IgD-negative memory B cell (primary cell): Measurements from ENCODE around the gene ANLN. TPM values are rescaled to one million over a fixed set of nuclear protein-coding genes. Genes with fewer than 3 reads are reported as not detected.
A peak's percentile ranks its signal among the peaks of the same experiment; 100 is the strongest.

Experiments used
- H3K27ac Mint-ChIP-seq, 3 donors: one replicate each; pipeline ENCODE4 v1.8.0; 2020 to 2022; ENCODE audit warnings: mild to moderate bottlenecking in 3 of 3, mixed read lengths in 3 of 3, moderate library complexity in 1 of 3
- H3K27me3 Mint-ChIP-seq: one replicate; pipeline ENCODE4 v1.8.0; 2021; ENCODE audit warnings: mixed read lengths
- H3K36me3 Mint-ChIP-seq: one replicate; pipeline ENCODE4 v1.8.0; 2020; ENCODE audit warnings: mild to moderate bottlenecking, mixed read lengths
- H3K4me1 Mint-ChIP-seq, 3 donors: one replicate each; pipeline ENCODE4 v1.8.0; 2020 to 2022; ENCODE audit warnings: mixed read lengths in 3 of 3, mild to moderate bottlenecking in 1 of 3
- H3K4me3 Mint-ChIP-seq, 4 donors: one replicate each; pipeline ENCODE4 v1.8.0; 2020 to 2022; ENCODE audit warnings: mild to moderate bottlenecking in 4 of 4, mixed read lengths in 4 of 4, moderate library complexity in 3 of 4
- H3K9me3 Mint-ChIP-seq, 3 donors: one replicate each; pipeline ENCODE4 v1.8.0; 2020 to 2021; ENCODE audit warnings: mixed read lengths in 3 of 3, mild to moderate bottlenecking in 1 of 3
- polyA plus RNA-seq: library from polyadenylated mRNA; unstranded; fragments of 300-500 nt; fragmentation: Illumina TruSeq; gene quantifications from one replicate; pipeline ENCODE4 v1.2.3, GENCODE V29; 2021

Gene ANLN
- polyA plus RNA-seq, 1 donor from 2014 or later, result not detected

GRCh38 chr7:36391436-36392198 is 2.0 kb downstream of the ANLN start:
- peaks cover 3% of the 10 kb centered on the region for H3K27me3 Mint-ChIP-seq
- peak overlapping the region in 3 of 4 donors; percentile 35 to 95 (median 42) for H3K4me3 Mint-ChIP-seq
- peak overlapping the region in 2 of 3 donors; percentile 40 to 78 for H3K27ac Mint-ChIP-seq
- peaks cover 0 to 2% (median 0%) of the 10 kb centered on the region in 3 donors for H3K9me3 Mint-ChIP-seq
- peaks cover 14 to 16% (median 16%) of the 10 kb centered on the region in 3 donors for H3K4me1 Mint-ChIP-seq
- peaks cover 4% of the 10 kb centered on the region for H3K36me3 Mint-ChIP-seq

GRCh38 chr7:36393826-36394225 is 4.2 kb downstream of the ANLN start:
- Mint-ChIP-seq H3K9me3 (peaks cover 0 to 2% (median 0%) of the 10 kb centered on the region in 3 donors), H3K27me3 (peaks cover 3% of the 10 kb centered on the region), H3K36me3 (peaks cover 4% of the 10 kb centered on the region), H3K4me1 (peaks cover 11 to 16% (median 14%) of the 10 kb centered on the region in 3 donors), H3K27ac (no peak overlapping the region), H3K4me3 (peak overlapping the region in 1 of 4 donors; percentile 15)

GRCh38 chr7:36395171-36395894 is 5.7 kb downstream of the ANLN start:
- Mint-ChIP-seq H3K27me3 (peaks cover 3% of the 10 kb centered on the region), H3K27ac (no peak overlapping the region), H3K36me3 (peaks cover 4% of the 10 kb centered on the region), H3K9me3 (peaks cover 0 to 2% (median 1%) of the 10 kb centered on the region in 3 donors), H3K4me1 (peaks cover 11 to 14% (median 12%) of the 10 kb centered on the region in 3 donors), H3K4me3 (no peak overlapping the region)

- H3K4me3 Mint-ChIP-seq, result peak overlapping the region in 1 of 4 donors; percentile 47
- H3K4me1 Mint-ChIP-seq, result peaks cover 6 to 8% (median 7%) of the 10 kb centered on the region in 3 donors
- no peak overlapping the region for H3K27ac Mint-ChIP-seq
- H3K27me3 Mint-ChIP-seq, result peaks cover 3% of the 10 kb centered on the region
- H3K36me3 Mint-ChIP-seq, result peaks cover 4% of the 10 kb centered on the region
- H3K9me3 Mint-ChIP-seq, result peaks cover 0 to 2% (median 1%) of the 10 kb centered on the region in 3 donors
These were observed 6.5 kb downstream of the ANLN start for GRCh38 chr7:36396150-36396549.

GRCh38 chr7:36400036-36400435 is 10.4 kb downstream of the ANLN start:
- Mint-ChIP-seq H3K9me3 (peaks cover 0 to 2% (median 1%) of the 10 kb centered on the region in 3 donors), H3K4me1 (no peaks in the 10 kb centered on the region), H3K36me3 (peaks cover 9% of the 10 kb centered on the region), H3K27me3 (no peaks in the 10 kb centered on the region), H3K4me3 (no peak overlapping the region), H3K27ac (no peak overlapping the region)

- peak overlapping the region in 1 of 3 donors; percentile 63 for H3K27ac Mint-ChIP-seq
- H3K4me3 Mint-ChIP-seq, result no peak overlapping the region
- no peaks in the 10 kb centered on the region for H3K27me3 Mint-ChIP-seq
- H3K36me3 Mint-ChIP-seq, result peaks cover 5% of the 10 kb centered on the region
- peaks cover 0 to 2% (median 0%) of the 10 kb centered on the region in 3 donors for H3K4me1 Mint-ChIP-seq
- peaks cover 0 to 1% (median 0%) of the 10 kb centered on the region in 3 donors for H3K9me3 Mint-ChIP-seq
These were observed 10.9 kb downstream of the ANLN start for GRCh38 chr7:36400606-36401005.

- Mint-ChIP-seq H3K27ac (no peak overlapping the region), H3K4me1 (peaks cover 0 to 4% (median 0%) of the 10 kb centered on the region in 3 donors), H3K36me3 (peaks cover 5% of the 10 kb centered on the region), H3K27me3 (no peaks in the 10 kb centered on the region), H3K9me3 (peaks cover 0 to 1% (median 0%) of the 10 kb centered on the region in 3 donors), H3K4me3 (no peak overlapping the region)
These were observed 13.8 kb downstream of the ANLN start for GRCh38 chr7:36403452-36403851.

GRCh38 chr7:36404639-36405408 is 15.2 kb downstream of the ANLN start:
- Mint-ChIP-seq H3K9me3 (no peaks in the 10 kb centered on the region), H3K27me3 (no peaks in the 10 kb centered on the region), H3K4me1 (peaks cover 0 to 4% (median 0%) of the 10 kb centered on the region in 3 donors), H3K36me3 (peaks cover 5% of the 10 kb centered on the region), H3K27ac (no peak overlapping the region), H3K4me3 (no peak overlapping the region)

GRCh38 chr7:36405409-36405803 is 15.7 kb downstream of the ANLN start:
- H3K27me3 Mint-ChIP-seq, result no peaks in the 10 kb centered on the region
- no peak overlapping the region for H3K27ac Mint-ChIP-seq
- H3K9me3 Mint-ChIP-seq, result no peaks in the 10 kb centered on the region
- peaks cover 5% of the 10 kb centered on the region for H3K36me3 Mint-ChIP-seq
- peaks cover 0 to 4% (median 0%) of the 10 kb centered on the region in 3 donors for H3K4me1 Mint-ChIP-seq
- no peak overlapping the region for H3K4me3 Mint-ChIP-seq

GRCh38 chr7:36406156-36406555 is 16.5 kb downstream of the ANLN start:
- H3K27ac Mint-ChIP-seq, result no peak overlapping the region
- H3K9me3 Mint-ChIP-seq, result no peaks in the 10 kb centered on the region
- H3K27me3 Mint-ChIP-seq, result no peaks in the 10 kb centered on the region
- peaks cover 5% of the 10 kb centered on the region for H3K36me3 Mint-ChIP-seq
- no peak overlapping the region for H3K4me3 Mint-ChIP-seq
- peaks cover 0 to 4% (median 0%) of the 10 kb centered on the region in 3 donors for H3K4me1 Mint-ChIP-seq

GRCh38 chr7:36407636-36408550 is 18.2 kb downstream of the ANLN start:
- Mint-ChIP-seq H3K4me1 (peaks cover 0 to 4% (median 0%) of the 10 kb centered on the region in 3 donors), H3K27me3 (no peaks in the 10 kb centered on the region), H3K27ac (no peak overlapping the region), H3K36me3 (peaks cover 5% of the 10 kb centered on the region), H3K4me3 (no peak overlapping the region), H3K9me3 (no peaks in the 10 kb centered on the region)

- no peak overlapping the region for H3K27ac Mint-ChIP-seq
- H3K4me1 Mint-ChIP-seq, result peaks cover 0 to 4% (median 0%) of the 10 kb centered on the region in 3 donors
- H3K36me3 Mint-ChIP-seq, result peaks cover 5% of the 10 kb centered on the region
- no peaks in the 10 kb centered on the region for H3K27me3 Mint-ChIP-seq
- no peaks in the 10 kb centered on the region for H3K9me3 Mint-ChIP-seq
- no peak overlapping the region for H3K4me3 Mint-ChIP-seq
These were observed 18.9 kb downstream of the ANLN start for GRCh38 chr7:36408589-36408988.

- Mint-ChIP-seq H3K4me3 (no peak overlapping the region), H3K27ac (no peak overlapping the region)
These were observed 19.5 kb downstream of the ANLN start for GRCh38 chr7:36409180-36409579.

GRCh38 chr7:36415144-36415543 is 25.5 kb downstream of the ANLN start:
- Mint-ChIP-seq H3K4me1 (no peaks in the 10 kb centered on the region), H3K36me3 (no peaks in the 10 kb centered on the region), H3K27me3 (no peaks in the 10 kb centered on the region), H3K27ac (no peak overlapping the region), H3K9me3 (no peaks in the 10 kb centered on the region), H3K4me3 (no peak overlapping the region)

More at GRCh38 chr7:36409180-36409579, 19.5 kb downstream of the ANLN start:
- Mint-ChIP-seq H3K4me1 (peaks cover 0 to 4% (median 0%) of the 10 kb centered on the region in 3 donors), H3K36me3 (peaks cover 3% of the 10 kb centered on the region), H3K27me3 (no peaks in the 10 kb centered on the region), H3K9me3 (no peaks in the 10 kb centered on the region)
